MCF 10A (cell line): Measurements from ENCODE around the gene KLF13. TPM values are rescaled to one million over a fixed set of nuclear protein-coding genes. Genes with fewer than 3 reads are reported as not detected.

Experiments
- BruUV-seq: library from RNA; stranded (reverse); fragments of 400-500 nt; replicated peaks from 2 replicates; lab custom pipeline; 2021; lab: Mats Ljungman, UMichigan
- CTCF ChIA-PET: fragments of 300-600 bp; sonication (Branson Sonifier 250); formaldehyde crosslinking; extraction: SDS; loops from one replicate; lab custom pipeline; 2021; ENCODE audit warnings: antibody characterized with exemption, inconsistent platforms; lab: Yijun Ruan, JAX
- POLR2A ChIA-PET: fragments of 300-600, 350-650 bp; sonication (Branson Sonifier 250); formaldehyde crosslinking; extraction: SDS; loops from one replicate; lab custom pipeline; 2020; ENCODE audit warnings: antibody characterized with exemption, inconsistent platforms; lab: Yijun Ruan, JAX
- DNase-seq: peaks from one replicate; pipeline ENCODE4 v3.0.0-alpha.2; 2018; ENCODE audit not compliant: unreplicated experiment
- H3K27ac Mint-ChIP-seq: one replicate; pipeline ENCODE4 v1.8.0; 2022; ENCODE audit warnings: mild to moderate bottlenecking, low read depth, mixed read lengths; ENCODE audit not compliant: unreplicated experiment
- H3K27me3 Mint-ChIP-seq: one replicate; pipeline ENCODE4 v1.8.0; 2022; ENCODE audit warnings: mixed read lengths; ENCODE audit not compliant: insufficient read depth, unreplicated experiment
- H3K36me3 Mint-ChIP-seq: one replicate; pipeline ENCODE4 v1.8.0; 2022; ENCODE audit warnings: mild to moderate bottlenecking, moderate library complexity, mixed read lengths; ENCODE audit not compliant: insufficient read depth, unreplicated experiment
- H3K4me1 Mint-ChIP-seq: one replicate; pipeline ENCODE4 v1.8.0; 2022; ENCODE audit warnings: mixed read lengths; ENCODE audit not compliant: insufficient read depth, unreplicated experiment
- H3K4me3 Mint-ChIP-seq: one replicate; pipeline ENCODE4 v1.8.0; 2022; ENCODE audit warnings: mild to moderate bottlenecking, moderate library complexity, mixed read lengths; ENCODE audit not compliant: unreplicated experiment
- H3K9me3 Mint-ChIP-seq: one replicate; pipeline ENCODE4 v1.8.0; 2022; ENCODE audit warnings: mixed read lengths; ENCODE audit not compliant: unreplicated experiment
- CTCF ChIP-seq: fragments of 200-600 bp; IDR thresholded peaks from one replicate; pipeline ENCODE4 v1.8.0; 2022; ENCODE audit warnings: antibody characterized with exemption, mild to moderate bottlenecking; ENCODE audit not compliant: unreplicated experiment
- intact Hi-C: fragments of 100-400 bp; cut with micrococcal nuclease; formaldehyde crosslinking; loops from 2 replicates; pipeline ENCODE4 v1.14.1; 2022
- total RNA-seq: library from RNA; stranded (reverse); gene quantifications from 2 replicates; pipeline ENCODE4 v1.2.3, GENCODE V29; 2022

Gene KLF13
- total RNA-seq, 1 experiment from 2014 or later: 83.1 TPM

- Mint-ChIP-seq H3K9me3 (no peaks in the 10 kb centered on the region), H3K4me1 (no peaks in the 10 kb centered on the region), H3K27me3 (peaks cover 12% of the 10 kb centered on the region), H3K36me3 (no peaks in the 10 kb centered on the region), H3K4me3 (no peak overlapping the region), H3K27ac (no peak overlapping the region)
- no peak for TF ChIP-seq CTCF
- CTCF ChIA-PET: interaction anchor here (0.7 to 1.7 kb wide), 2 partner anchors 13 to 172 kb away, joined by 5 to 7 read pairs; no protein-coding TSS in a partner anchor
- DNase-seq: no peak
- intact Hi-C loops: no loop called here
- POLR2A ChIA-PET: interaction anchor here (0.6 to 1.0 kb wide), 2 partner anchors 79 to 101 kb away, joined by 3 read pairs; no protein-coding TSS in a partner anchor
- no TSS peak for BruUV-seq
Observed at GRCh38 chr15:31316135-31316795, 10.4 kb upstream of the KLF13 start.

DNA sequence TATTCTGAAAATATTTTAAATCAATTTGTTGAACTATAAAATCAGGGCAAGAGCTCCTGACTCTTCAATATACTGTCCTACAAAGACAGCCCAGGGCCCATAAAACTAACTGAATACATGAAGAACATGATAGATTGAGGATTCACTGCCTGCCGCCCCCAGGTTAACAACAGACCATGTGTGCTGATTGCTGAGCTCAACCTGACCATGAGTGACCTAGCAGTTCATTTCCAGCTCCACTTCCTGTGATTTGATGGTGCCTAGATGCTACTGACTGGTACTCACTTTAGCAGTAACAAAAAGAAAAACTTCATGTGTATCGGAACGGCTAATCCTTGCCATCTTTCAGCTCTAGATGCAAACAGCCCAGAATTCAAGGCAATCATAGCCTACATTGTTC, 9.6 kb upstream of the KLF13 start:
- no peaks in the 10 kb centered on the region for H3K9me3 Mint-ChIP-seq
- intact Hi-C loops: no loop called here
- POLR2A ChIA-PET: interaction anchor here (0.6 kb wide), 1 partner anchor 80 kb away, joined by 3 read pairs; no protein-coding TSS in a partner anchor
- no peak overlapping the region for H3K27ac Mint-ChIP-seq
- no peak for TF ChIP-seq CTCF
- no peak for DNase-seq
- CTCF ChIA-PET: interaction anchor here (1.7 kb wide), 1 partner anchor 171 kb away, joined by 5 read pairs; no protein-coding TSS in a partner anchor
- no TSS peak for BruUV-seq
- no peaks in the 10 kb centered on the region for H3K36me3 Mint-ChIP-seq
- no peaks in the 10 kb centered on the region for H3K4me1 Mint-ChIP-seq
- no peak overlapping the region for H3K4me3 Mint-ChIP-seq
- H3K27me3 Mint-ChIP-seq: peaks cover 12% of the 10 kb centered on the region

DNA sequence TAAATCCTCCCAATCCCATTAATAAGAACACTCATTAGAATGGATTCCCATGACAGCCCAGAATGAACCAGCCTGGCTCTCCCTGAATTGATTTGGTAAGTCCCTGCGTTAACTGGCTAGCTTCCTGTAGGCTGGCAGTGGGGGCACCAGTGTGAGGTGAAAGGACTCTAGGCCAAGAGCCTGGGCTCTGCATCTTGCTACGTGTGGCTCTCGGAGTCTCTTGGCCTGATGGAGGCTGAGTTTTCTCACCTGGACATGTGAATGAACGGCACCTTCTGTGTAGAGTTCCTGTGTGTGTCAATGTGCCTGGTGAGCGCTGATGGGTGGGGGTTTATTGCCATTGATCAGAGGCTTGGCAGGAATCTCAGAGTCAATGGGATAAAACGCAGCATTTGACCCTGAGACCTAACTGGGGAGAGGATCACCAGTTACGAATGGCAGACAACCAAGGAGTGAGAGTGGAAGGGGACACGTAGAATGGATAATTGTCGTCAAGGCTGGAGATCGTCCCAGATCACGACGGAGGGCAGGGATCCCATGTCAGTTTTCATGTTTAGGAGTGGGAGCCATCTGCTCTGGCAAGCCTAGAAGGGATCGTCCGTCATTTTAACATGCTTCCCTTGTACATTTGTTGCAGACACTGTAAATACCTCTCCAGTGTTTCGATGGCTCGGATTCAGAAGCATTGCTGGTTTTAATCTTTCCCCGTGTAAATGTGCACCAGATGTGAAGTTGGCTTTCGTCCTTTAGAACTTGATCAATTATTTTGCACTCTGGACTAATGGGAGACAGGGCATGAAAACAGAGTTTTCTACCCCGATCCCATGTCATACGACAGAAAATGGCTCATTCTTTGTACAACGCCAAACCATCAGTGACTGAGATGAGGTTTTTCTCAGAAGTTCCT, 9.0 kb upstream of the KLF13 start:
- CTCF ChIA-PET: interaction anchor here (1.7 kb wide), 1 partner anchor 170 kb away, joined by 5 read pairs; no protein-coding TSS in a partner anchor
- H3K4me3 Mint-ChIP-seq: no peak overlapping the region
- no peaks in the 10 kb centered on the region for H3K36me3 Mint-ChIP-seq
- no peaks in the 10 kb centered on the region for H3K4me1 Mint-ChIP-seq
- no peak overlapping the region for H3K27ac Mint-ChIP-seq
- peaks cover 12% of the 10 kb centered on the region for H3K27me3 Mint-ChIP-seq
- intact Hi-C loops: no loop called here
- BruUV-seq: no TSS peak
- H3K9me3 Mint-ChIP-seq: no peaks in the 10 kb centered on the region
- POLR2A ChIA-PET: no interaction called here
- no peak for DNase-seq
- TF ChIP-seq CTCF: no peak

- intact Hi-C loops: no loop called here
- Mint-ChIP-seq H3K27me3 (peaks cover 12% of the 10 kb centered on the region), H3K9me3 (no peaks in the 10 kb centered on the region), H3K36me3 (no peaks in the 10 kb centered on the region), H3K4me3 (no peak overlapping the region), H3K4me1 (no peaks in the 10 kb centered on the region), H3K27ac (no peak overlapping the region)
- POLR2A ChIA-PET: interaction anchor here (0.5 kb wide), 1 partner anchor 81 kb away, joined by 4 read pairs; no protein-coding TSS in a partner anchor
- no peak for TF ChIP-seq CTCF
- CTCF ChIA-PET: no interaction called here
- no TSS peak for BruUV-seq
- no peak for DNase-seq
Observed at GRCh38 chr15:31318429-31318828, 8.2 kb upstream of the KLF13 start.
